GM18868 (cell line): ENCODE results near the gene RYR2.

Experiments
- ATAC-seq: cut with Tn5 transposase; IDR thresholded peaks from one replicate; pipeline ENCODE4 v1.9.1; 2021; ENCODE audit warnings: mild to moderate bottlenecking, moderate library complexity; ENCODE audit not compliant: unreplicated experiment

The RYR2 gene

DNA sequence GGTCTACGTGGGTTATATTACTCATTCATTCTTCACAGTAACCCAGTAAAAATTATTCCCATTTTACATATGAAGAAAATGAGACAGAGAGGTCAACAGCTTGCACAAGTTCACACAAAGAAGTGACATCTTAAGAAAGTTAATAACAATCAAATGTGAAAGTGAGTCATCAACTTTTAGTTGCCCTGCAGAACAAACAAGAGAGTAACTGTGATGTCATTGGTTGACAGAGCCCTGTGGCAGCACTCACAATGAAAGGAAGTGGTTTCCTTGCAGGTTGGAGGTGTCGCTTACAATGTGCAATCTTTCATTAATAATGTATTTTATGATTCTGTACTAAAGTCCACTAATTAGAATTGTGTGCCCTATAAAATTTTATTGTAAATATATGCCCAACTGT lies 369.6 kb downstream of the RYR2 start:
- peak; percentile 61 for ATAC-seq

- ATAC-seq = no peak
Observed at GRCh38 chr1:237416924-237417655, 375.1 kb downstream of the RYR2 start.

GRCh38 chr1:237428809-237429208 lies 386.8 kb downstream of the RYR2 start:
- no peak for ATAC-seq

- no peak for ATAC-seq
Observed at GRCh38 chr1:237429252-237429651, 387.3 kb downstream of the RYR2 start.

DNA sequence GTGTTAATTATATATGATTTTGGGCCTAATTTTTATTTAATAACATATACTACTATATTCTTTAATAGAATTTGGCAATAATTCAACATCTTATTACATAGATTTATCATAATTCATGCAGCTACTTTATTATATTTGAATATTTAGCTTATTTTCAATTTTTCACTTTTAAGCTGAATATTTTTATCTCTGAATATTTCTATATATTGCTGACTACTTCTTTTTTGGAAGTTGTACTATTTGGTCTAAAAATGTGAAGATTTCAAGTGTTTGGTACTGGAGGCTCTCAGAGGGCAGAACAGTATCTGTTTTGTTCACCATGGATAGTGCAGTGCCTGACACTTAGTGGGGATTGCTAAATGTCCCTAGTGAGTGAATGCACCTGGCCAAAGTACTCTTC lies 389.5 kb downstream of the RYR2 start:
- no peak for ATAC-seq

- ATAC-seq = no peak
Observed at GRCh38 chr1:237440346-237440745, 398.4 kb downstream of the RYR2 start.

- ATAC-seq = no peak
Observed at GRCh38 chr1:237444120-237444790, 402.3 kb downstream of the RYR2 start.

DNA sequence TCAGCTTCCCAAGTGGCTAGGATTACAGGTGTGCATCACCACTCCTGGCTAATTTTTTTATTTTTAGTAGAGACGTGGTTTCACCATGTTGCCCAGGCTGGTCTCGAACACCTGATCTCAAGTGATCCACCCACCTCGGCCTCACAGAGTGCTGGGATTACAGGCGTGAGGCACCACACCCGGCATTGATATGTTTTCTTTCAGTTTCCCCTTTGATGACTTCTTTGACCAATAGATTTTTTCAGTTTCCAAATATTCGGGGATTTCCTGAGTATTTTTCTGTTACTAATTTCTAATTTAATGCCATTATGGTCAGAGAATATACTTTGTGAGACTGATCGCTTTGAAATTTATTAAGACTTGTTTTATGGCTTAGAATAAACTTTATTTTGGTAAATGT lies 406.1 kb downstream of the RYR2 start:
- no peak for ATAC-seq

GRCh38 chr1:237457573-237457972 lies 415.6 kb downstream of the RYR2 start:
- no peak for ATAC-seq

- no peak for ATAC-seq
Observed at GRCh38 chr1:237467320-237467719, 425.3 kb downstream of the RYR2 start.

- ATAC-seq = no peak
Observed at GRCh38 chr1:237470712-237471338, 428.8 kb downstream of the RYR2 start.

DNA sequence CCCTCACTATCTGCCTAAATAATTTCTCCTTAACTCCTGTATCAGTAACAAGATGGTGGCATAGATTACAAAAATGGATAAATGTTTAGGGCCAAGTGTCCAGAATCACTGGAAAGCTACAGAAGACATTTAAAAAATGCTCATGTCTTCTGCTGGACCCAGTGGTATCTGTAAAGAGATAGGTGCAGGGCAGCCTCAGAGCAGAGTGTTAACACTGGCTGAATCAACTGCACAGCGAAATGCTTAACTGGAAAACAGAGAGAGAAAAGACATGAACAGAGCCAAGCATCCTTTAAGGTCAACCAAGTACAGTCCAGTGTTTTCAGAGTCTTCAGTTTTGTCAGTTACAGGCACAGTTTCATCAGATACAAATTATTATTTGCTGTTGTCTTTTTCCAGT lies 429.4 kb downstream of the RYR2 start:
- no peak for ATAC-seq

GRCh38 chr1:237471956-237472355 lies 430.0 kb downstream of the RYR2 start:
- no peak for ATAC-seq

GRCh38 chr1:237473854-237474253 lies 431.9 kb downstream of the RYR2 start:
- no peak for ATAC-seq

GRCh38 chr1:237478082-237478481 lies 436.1 kb downstream of the RYR2 start:
- ATAC-seq = no peak

GRCh38 chr1:237478842-237479241 lies 436.9 kb downstream of the RYR2 start:
- ATAC-seq = no peak

DNA sequence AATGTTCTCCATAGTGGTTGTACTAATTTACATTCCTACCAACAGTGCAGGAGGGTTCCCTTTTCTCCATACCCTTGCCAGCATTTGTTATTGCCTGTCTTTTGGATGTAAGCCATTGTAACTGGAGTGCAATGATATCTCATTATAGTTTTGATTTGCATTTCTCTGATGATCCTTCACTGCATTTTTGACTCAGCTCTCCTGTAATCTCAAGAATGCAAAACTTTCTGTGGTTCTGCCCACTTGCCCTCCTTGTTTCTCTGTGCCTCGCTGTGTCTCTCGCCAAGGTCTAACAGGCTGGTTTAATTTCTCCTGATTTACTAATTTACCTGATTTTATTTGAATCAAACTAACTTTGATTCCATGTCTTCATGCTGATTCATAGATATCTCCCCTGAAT lies 440.8 kb downstream of the RYR2 start:
- no peak for ATAC-seq

DNA sequence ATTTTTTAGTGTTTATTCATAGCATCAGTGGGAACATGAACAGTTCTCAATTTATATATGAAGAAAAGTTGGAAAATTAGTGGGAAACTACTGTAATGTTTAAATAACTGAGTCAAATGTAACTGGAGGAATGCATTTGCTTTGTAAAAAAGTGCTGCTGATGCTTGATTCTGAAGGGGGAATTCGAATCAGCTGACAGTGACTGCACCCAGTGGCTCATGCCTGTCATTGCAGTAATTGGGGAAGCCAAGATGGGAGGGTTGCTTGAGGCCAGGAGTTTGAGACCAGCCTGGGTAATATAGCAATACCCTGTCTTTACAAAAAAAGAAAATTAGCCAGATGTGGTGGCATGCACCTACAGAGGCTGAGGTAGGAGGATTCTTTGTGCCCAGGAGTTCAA lies 450.4 kb downstream of the RYR2 start:
- ATAC-seq = peak; percentile 74

DNA sequence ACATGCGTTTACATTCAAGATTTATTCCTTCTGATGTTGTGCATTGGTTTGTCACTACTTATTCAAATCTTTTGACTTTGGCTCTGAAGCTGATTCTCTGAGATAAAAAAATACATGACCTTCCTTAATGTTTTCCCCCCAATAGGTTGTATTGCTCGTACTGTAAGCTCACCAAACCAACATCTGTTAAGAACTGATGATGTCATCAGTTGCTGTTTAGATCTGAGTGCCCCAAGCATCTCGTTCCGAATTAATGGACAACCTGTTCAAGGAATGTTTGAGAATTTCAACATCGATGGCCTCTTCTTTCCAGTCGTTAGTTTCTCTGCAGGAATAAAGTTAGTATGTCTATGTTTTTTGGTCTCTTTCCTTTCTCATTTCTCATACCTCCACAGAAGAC lies 458.6 kb downstream of the RYR2 start:
- ATAC-seq = no peak

DNA sequence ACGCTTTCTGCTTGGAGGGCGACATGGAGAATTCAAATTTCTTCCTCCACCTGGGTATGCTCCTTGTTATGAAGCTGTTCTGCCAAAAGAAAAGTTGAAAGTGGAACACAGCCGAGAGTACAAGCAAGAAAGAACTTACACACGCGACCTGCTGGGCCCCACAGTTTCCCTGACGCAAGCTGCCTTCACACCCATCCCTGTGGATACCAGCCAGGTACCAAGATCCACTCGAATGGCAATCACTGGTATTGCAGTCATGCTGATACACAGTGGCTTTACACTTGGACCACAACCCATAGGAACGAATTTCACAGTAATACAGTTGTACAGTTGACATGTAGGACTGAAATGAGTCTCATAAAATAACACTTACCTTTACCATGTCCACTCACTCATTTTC lies 461.3 kb downstream of the RYR2 start:
- ATAC-seq = no peak

- ATAC-seq = peak; percentile 96
Observed at GRCh38 chr1:237507005-237507404, 465.0 kb downstream of the RYR2 start.

GRCh38 chr1:237509748-237510147 lies 467.8 kb downstream of the RYR2 start:
- ATAC-seq = no peak
